K562 (cell line): Measurements from ENCODE around the gene TULP1. TPM values are rescaled to one million over a fixed set of nuclear protein-coding genes. Genes with fewer than 3 reads are reported as not detected.
A peak's percentile ranks its signal among the peaks of the same experiment; 100 is the strongest.

ENCODE experiments used
- CEBPG ChIP-seq, 3 experiments: fragments of 200-800 bp in 1 of 3; sonication (Bioruptor generic) in 1 of 3; sonication (generic) in 1 of 3; formaldehyde crosslinking in 1 of 3; IDR thresholded peaks in 2 of 3; conservative IDR thresholded peaks in 1 of 3; 2 replicates each; pipeline versions ENCODE4 v1.6.1 to v1.8.0; 2016 to 2022; ENCODE audit warnings: missing compliant biosample characterization in 2 of 3, missing genetic modification characterization in 2 of 3, mild to moderate bottlenecking in 1 of 3, missing genetic modification reagents in 1 of 3
- CREB3L1 ChIP-seq: fragments of 450-650 bp; IDR thresholded peaks from 2 replicates; pipeline ENCODE4 v1.6.1; 2014; ENCODE audit warnings: low read depth, mild to moderate bottlenecking, moderate library complexity, borderline replicate concordance
- EGR1 ChIP-seq: fragments of 450-650 bp; conservative IDR thresholded peaks from 2 replicates; pipeline ENCODE4 v1.6.1; 2017; ENCODE audit warnings: mild to moderate bottlenecking
- ESRRA ChIP-seq: fragments of 450-650 bp; IDR thresholded peaks from 2 replicates; pipeline ENCODE4 v1.6.1; 2014; ENCODE audit warnings: low read depth, mild to moderate bottlenecking, moderate library complexity, borderline replicate concordance
- ETV5 ChIP-seq: sonication (generic); formaldehyde crosslinking; IDR thresholded peaks from 2 replicates; pipeline ENCODE4 v1.4.0; 2020; ENCODE audit warnings: low read depth, mild to moderate bottlenecking, missing genetic modification reagents
- HLTF ChIP-seq: fragments of 450-650 bp; IDR thresholded peaks from 2 replicates; pipeline ENCODE4 v1.6.1; 2016
- LEF1 ChIP-seq: fragments of 450-650 bp; IDR thresholded peaks from 2 replicates; pipeline ENCODE4 v1.6.1; 2016; ENCODE audit warnings: mild to moderate bottlenecking
- NUFIP1 ChIP-seq: fragments of 450-650 bp; IDR thresholded peaks from 2 replicates; pipeline ENCODE4 v1.6.1; 2018; ENCODE audit not compliant: partially characterized antibody
- SMARCC2 ChIP-seq: fragments of 450-650 bp; IDR thresholded peaks from 2 replicates; pipeline ENCODE4 v1.6.1; 2017; ENCODE audit warnings: antibody characterized with exemption, moderate library complexity, mild to moderate bottlenecking, low read depth
- TBL1XR1 ChIP-seq, 2 experiments: IDR thresholded peaks; 2 replicates each; pipeline ENCODE4 v1.6.1; 2012; ENCODE audit warnings: improper control_type of control experiment in 2 of 2, low read length in 2 of 2, mild to moderate bottlenecking in 1 of 2
- TEAD4 ChIP-seq, 2 experiments: sonication (generic) in 1 of 2; formaldehyde crosslinking in 1 of 2; IDR thresholded peaks; 2 replicates each; pipeline versions ENCODE4 v1.6.1 to v1.8.0; 2012 to 2022; ENCODE audit warnings: borderline replicate concordance in 1 of 2, inconsistent platforms in 1 of 2, low read length in 1 of 2, mild to moderate bottlenecking in 1 of 2, missing genetic modification reagents in 1 of 2
- TFAM ChIP-seq: fragments of 250-450 bp; sonication (Bioruptor Pico); conservative IDR thresholded peaks from 2 replicates; pipeline ENCODE4 v1.5.0; 2021; ENCODE audit warnings: mild to moderate bottlenecking, moderate library complexity
- TRIM24 ChIP-seq, 2 experiments: fragments of 450-650 bp; IDR thresholded peaks; 2 replicates each; pipeline ENCODE4 v1.6.1; 2016
- U2AF2 ChIP-seq: fragments of 200-400 bp; formaldehyde crosslinking; optimal IDR thresholded peaks from 2 replicates; pipeline ENCODE3; 2017; ENCODE audit warnings: low read depth, mild to moderate bottlenecking, low read length
- ZBTB34 ChIP-seq: fragments of 250-450 bp; sonication (Bioruptor Pico); IDR thresholded peaks from 2 replicates; pipeline ENCODE4 v1.8.0; 2021; ENCODE audit warnings: mild to moderate bottlenecking, moderate library complexity
- ZNF707 ChIP-seq: fragments of 250-450 bp; sonication (Bioruptor Pico); conservative IDR thresholded peaks from 2 replicates; pipeline ENCODE4 v1.8.0; 2022; ENCODE audit warnings: inconsistent platforms, mild to moderate bottlenecking, moderate library complexity
- polyA plus RNA-seq, 8 experiments: library from polyadenylated mRNA; depleted of rRNA in 4 of 8; stranded (reverse) in 5 of 8; unstranded in 3 of 8; fragments of >200 nt; fragmentation: Nextera tagmentation in 2 of 8; fragmentation: Illumina TruSeq in 1 of 8; extraction: Ambion mirVana in 2 of 8; extraction: Trizol in 1 of 8; gene quantifications; 2 replicates each; pipeline versions ENCODE4 v1.2.1 to v1.2.3, GENCODE V29; 2011 to 2014; ENCODE audit warnings: inconsistent platforms in 1 of 8, missing spikeins in 1 of 8
- total RNA-seq, 7 experiments: library from RNA; depleted of rRNA in 6 of 7; stranded (reverse); fragments of >200 nt in 6 of 7; fragmentation: Illumina TruSeq in 2 of 7; extraction: Trizol in 2 of 7; gene quantifications; 2 replicates each; pipeline versions ENCODE4 v1.2.1 to v1.2.3, GENCODE V29; 2011 to 2021; ENCODE audit warnings: low replicate concordance in 1 of 7
- TF ChIP-seq, protein P1 (sequence below): fragments of 450-650 bp; formaldehyde crosslinking; IDR thresholded peaks from 2 replicates; pipeline ENCODE4 v1.4.0; 2020; ENCODE audit warnings: mild to moderate bottlenecking, mixed read lengths
- TF ChIP-seq, protein P2 (sequence below): sonication (generic); formaldehyde crosslinking; IDR thresholded peaks from 2 replicates; pipeline ENCODE4 v1.8.1; 2023; ENCODE audit warnings: mild to moderate bottlenecking, missing genetic modification reagents, moderate library complexity

TULP1 gene
- total and polyA plus RNA-seq, 9 of the 15 experiments (the other 6 are each of a cell fraction or from before 2014, with no cell fraction given), result 0.06 to 0.17 (median 0.09) TPM; not detected in 6

DNA sequence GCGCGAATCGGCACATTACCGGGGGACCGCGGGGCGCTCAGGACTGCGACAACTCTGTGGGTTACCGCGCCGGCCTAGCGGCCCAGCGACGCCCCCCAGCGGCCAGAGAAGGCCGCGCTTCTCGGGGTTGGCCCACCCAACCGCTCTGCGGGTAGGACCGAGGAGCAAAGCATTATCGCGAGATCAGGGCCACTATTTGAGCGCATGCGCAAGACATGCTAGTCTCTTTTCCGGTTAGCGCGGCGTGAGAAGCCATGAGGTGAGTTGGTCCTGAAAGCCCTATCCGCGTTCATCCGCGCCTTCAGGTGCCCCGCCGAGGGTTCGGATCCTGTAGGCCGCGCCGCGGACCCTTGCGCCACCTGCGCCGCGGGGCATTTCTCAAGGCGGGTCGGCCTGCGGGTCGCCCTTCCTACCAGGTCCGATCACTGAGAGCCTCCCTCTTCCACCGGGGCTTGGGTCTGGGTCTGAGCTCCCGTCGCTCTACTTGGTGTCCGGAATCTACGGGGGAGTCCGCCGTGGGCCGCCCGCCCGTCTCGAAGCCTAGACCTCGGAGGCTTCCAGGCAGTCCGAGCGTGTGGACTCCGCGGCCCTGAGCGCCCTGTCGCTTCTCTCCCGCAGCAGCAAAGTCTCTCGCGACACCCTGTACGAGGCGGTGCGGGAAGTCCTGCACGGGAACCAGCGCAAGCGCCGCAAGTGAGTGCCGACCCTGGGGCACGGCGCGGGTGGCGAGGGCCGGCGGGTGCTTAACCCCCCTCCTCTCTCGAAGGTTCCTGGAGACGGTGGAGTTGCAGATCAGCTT lies 44.3 kb downstream of the TULP1 start, which contains the start of gene RPL10A (continued):
- TF ChIP-seq CEBPG (CRISPR knock-in tag; IDR thresholded peaks at IDR 0.05), result peak; percentile 52
- no peak for TF ChIP-seq CEBPG (tag; conservative IDR thresholded peaks at IDR 0.05 in 1 of 2, IDR thresholded peaks at IDR 0.05 in 1 of 2)
- TF ChIP-seq ZBTB34 (CRISPR knock-in tag), result no peak
- TF ChIP-seq TFAM (CRISPR knock-in tag), result no peak
- TF ChIP-seq TBL1XR1 (IDR thresholded peaks at IDR 0.05; ENCODE audit: low read length in 2 of 2), result 0 out of 4 replicates have a peak, but pooled peaks of 1 of the 2 experiments have one; percentile 42
- TF ChIP-seq HLTF, result peak; percentile 68; the same call in 1 of the 2 replicates
- TF ChIP-seq, protein P1, sequence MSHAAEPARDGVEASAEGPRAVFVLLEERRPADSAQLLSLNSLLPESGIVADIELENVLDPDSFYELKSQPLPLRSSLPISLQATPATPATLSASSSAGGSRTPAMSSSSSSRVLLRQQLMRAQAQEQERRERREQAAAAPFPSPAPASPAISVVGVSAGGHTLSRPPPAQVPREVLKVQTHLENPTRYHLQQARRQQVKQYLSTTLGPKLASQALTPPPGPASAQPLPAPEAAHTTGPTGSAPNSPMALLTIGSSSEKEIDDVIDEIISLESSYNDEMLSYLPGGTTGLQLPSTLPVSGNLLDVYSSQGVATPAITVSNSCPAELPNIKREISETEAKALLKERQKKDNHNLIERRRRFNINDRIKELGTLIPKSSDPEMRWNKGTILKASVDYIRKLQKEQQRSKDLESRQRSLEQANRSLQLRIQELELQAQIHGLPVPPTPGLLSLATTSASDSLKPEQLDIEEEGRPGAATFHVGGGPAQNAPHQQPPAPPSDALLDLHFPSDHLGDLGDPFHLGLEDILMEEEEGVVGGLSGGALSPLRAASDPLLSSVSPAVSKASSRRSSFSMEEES (CRISPR knock-in tag), result no peak
- no peak for TF ChIP-seq NUFIP1
- TF ChIP-seq TRIM24 (IDR thresholded peaks at IDR 0.05), result 0 out of 4 replicates have a peak, but pooled peaks of 1 of the 2 experiments have one; percentile 31
- 0 out of 2 replicates have a peak, but pooled peaks have one; percentile 50 for TF ChIP-seq TEAD4 (IDR thresholded peaks at IDR 0.05; ENCODE audit: low read length)
- TF ChIP-seq TEAD4 (CRISPR knock-in tag; IDR thresholded peaks at IDR 0.05; ENCODE audit: borderline replicate concordance), result 0 out of 2 replicates have a peak, but pooled peaks have one; percentile 17
- TF ChIP-seq SMARCC2, result no peak
- TF ChIP-seq ZNF707 (CRISPR knock-in tag), result no peak
- TF ChIP-seq U2AF2, result no peak
- TF ChIP-seq ESRRA, result peak; percentile 87
- TF ChIP-seq, protein P2, sequence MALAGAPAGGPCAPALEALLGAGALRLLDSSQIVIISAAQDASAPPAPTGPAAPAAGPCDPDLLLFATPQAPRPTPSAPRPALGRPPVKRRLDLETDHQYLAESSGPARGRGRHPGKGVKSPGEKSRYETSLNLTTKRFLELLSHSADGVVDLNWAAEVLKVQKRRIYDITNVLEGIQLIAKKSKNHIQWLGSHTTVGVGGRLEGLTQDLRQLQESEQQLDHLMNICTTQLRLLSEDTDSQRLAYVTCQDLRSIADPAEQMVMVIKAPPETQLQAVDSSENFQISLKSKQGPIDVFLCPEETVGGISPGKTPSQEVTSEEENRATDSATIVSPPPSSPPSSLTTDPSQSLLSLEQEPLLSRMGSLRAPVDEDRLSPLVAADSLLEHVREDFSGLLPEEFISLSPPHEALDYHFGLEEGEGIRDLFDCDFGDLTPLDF (CRISPR knock-in tag), result peak; percentile 94
- TF ChIP-seq CREB3L1, result peak; percentile 97
- TF ChIP-seq ETV5, result peak; percentile 81
- no peak for TF ChIP-seq LEF1
- TF ChIP-seq EGR1, result no peak
